SK-N-SH (cell line): ENCODE data around the gene FMN1. TPM values are rescaled to one million over a fixed set of nuclear protein-coding genes. Genes with fewer than 3 reads are reported as not detected.

Experiments
- CTCF ChIA-PET: fragments of 300-600, 350-600 bp; formaldehyde crosslinking; extraction: SDS; loops from one replicate; lab custom pipeline; 2021; lab: Yijun Ruan, JAX
- POLR2A ChIA-PET: fragments of 350-600 bp; sonication (Branson Sonifier 250); formaldehyde crosslinking; extraction: SDS; loops from one replicate; lab custom pipeline; 2020; ENCODE audit warnings: antibody characterized with exemption, inconsistent platforms; lab: Yijun Ruan, JAX
- DNase-seq: peaks from one replicate; pipeline ENCODE4 v3.0.0; 2012
- H2AFZ ChIP-seq: fragments of 200-600 bp; sonication (generic); 2 replicates; pipeline ENCODE4 v1.8.1; 2016; ENCODE audit warnings: antibody characterized with exemption, mild to moderate bottlenecking, low read depth
- H3F3A ChIP-seq: fragments of 200-600 bp; sonication (generic); replicated peaks from 2 replicates; pipeline ENCODE3; 2016; ENCODE audit warnings: antibody characterized with exemption, mild to moderate bottlenecking; ENCODE audit not compliant: insufficient read depth
- H3K27ac ChIP-seq, 2 experiments: fragments of 200-500 bp in 1 of 2; fragments of 200-600 bp in 1 of 2; sonication (Bioruptor generic) in 1 of 2; sonication (generic), shearing (Covaris generic) in 1 of 2; 2 replicates each; pipeline versions ENCODE4 v1.5.1 to v1.6.1; 2014 to 2016; ENCODE audit warnings: low read depth in 2 of 2, inconsistent platforms in 1 of 2, low read length in 1 of 2, mild to moderate bottlenecking in 1 of 2, mixed read lengths in 1 of 2
- H3K27me3 ChIP-seq: fragments of 200-600 bp; sonication (generic), shearing (Covaris generic); 2 replicates; pipeline ENCODE4 v1.6.1; 2016; ENCODE audit warnings: mixed run types; ENCODE audit not compliant: insufficient read depth
- H3K36me3 ChIP-seq, 2 experiments: fragments of 200-500 bp in 1 of 2; fragments of 200-600 bp in 1 of 2; sonication (Bioruptor generic) in 1 of 2; sonication (generic) in 1 of 2; replicated peaks in 1 of 2; 2 replicates each; pipeline versions ENCODE3 to v1.5.1; 2014 to 2016; ENCODE audit warnings: low read length in 1 of 2, mild to moderate bottlenecking in 1 of 2; ENCODE audit not compliant: insufficient read depth in 2 of 2, control insufficient read depth in 1 of 2
- H3K4me1 ChIP-seq, 2 experiments: fragments of 200-500 bp in 1 of 2; fragments of 200-600 bp in 1 of 2; sonication (Bioruptor generic) in 1 of 2; sonication (generic), shearing (Covaris generic) in 1 of 2; 2 replicates each; pipeline versions ENCODE4 v1.5.1 to v1.6.1; 2014 to 2016; ENCODE audit warnings: low read depth in 1 of 2, low read length in 1 of 2, mixed run types in 1 of 2; ENCODE audit not compliant: insufficient read depth in 2 of 2, control insufficient read depth in 1 of 2
- H3K4me2 ChIP-seq: fragments of 200-600 bp; sonication (generic), shearing (Covaris generic); 2 replicates; pipeline ENCODE4 v1.6.1; 2017; ENCODE audit warnings: mixed run types
- H3K4me3 ChIP-seq, 2 experiments: fragments of 200-500 bp in 1 of 2; fragments of 200-600 bp in 1 of 2; sonication (Bioruptor generic) in 1 of 2; sonication (generic), shearing (Covaris generic) in 1 of 2; 2 replicates each; pipeline versions ENCODE4 v1.5.1 to v1.8.1; 2014 to 2016; ENCODE audit warnings: low read depth in 2 of 2, inconsistent platforms in 1 of 2, low read length in 1 of 2, mild to moderate bottlenecking in 1 of 2, mixed read lengths in 1 of 2, moderate library complexity in 1 of 2
- H3K79me2 ChIP-seq: fragments of 200-600 bp; sonication (generic); 2 replicates; pipeline ENCODE4 v1.8.1; 2017; ENCODE audit warnings: mild to moderate bottlenecking; ENCODE audit not compliant: insufficient read depth
- H3K9ac ChIP-seq: fragments of 200-600 bp; sonication (generic); 2 replicates; pipeline ENCODE4 v1.6.1; 2017; ENCODE audit warnings: mixed run types
- H3K9me2 ChIP-seq: fragments of 200-600 bp; sonication (generic); 2 replicates; pipeline ENCODE4 v1.6.1; 2017; ENCODE audit warnings: mixed run types
- H3K9me3 ChIP-seq: fragments of 200-600 bp; sonication (generic); 2 replicates; pipeline ENCODE4 v1.6.1; 2017; ENCODE audit warnings: mixed run types, mild to moderate bottlenecking, moderate library complexity
- H4K20me1 ChIP-seq: fragments of 200-600 bp; sonication (generic); 2 replicates; pipeline ENCODE4 v1.6.1; 2017; ENCODE audit warnings: mild to moderate bottlenecking, mixed run types; ENCODE audit not compliant: insufficient read depth
- CHD2 ChIP-seq: fragments of 150-350 bp; IDR thresholded peaks from 2 replicates; pipeline ENCODE4 v1.6.1; 2018; ENCODE audit warnings: low read length; ENCODE audit not compliant: partially characterized antibody
- CTCF ChIP-seq: fragments of 200-600 bp; sonication (generic); IDR thresholded peaks from 2 replicates; pipeline ENCODE4 v1.6.1; 2017; ENCODE audit warnings: antibody characterized with exemption, mild to moderate bottlenecking, moderate library complexity
- EP300 ChIP-seq, 2 experiments: IDR thresholded peaks; 2 replicates each; pipeline versions ENCODE4 v1.4.0 to v1.6.1; 2012; ENCODE audit warnings: borderline replicate concordance in 1 of 2, low read depth in 1 of 2, low read length in 1 of 2
- FOSL2 ChIP-seq: IDR thresholded peaks from 2 replicates; pipeline ENCODE4 v1.4.0; 2012; ENCODE audit warnings: low read depth, mild to moderate bottlenecking, moderate library complexity, borderline replicate concordance
- FOXJ3 ChIP-seq: sonication (generic); formaldehyde crosslinking; IDR thresholded peaks from 2 replicates; pipeline ENCODE4 v1.5.1; 2020; ENCODE audit warnings: mild to moderate bottlenecking, missing genetic modification reagents
- FOXM1 ChIP-seq: IDR thresholded peaks from 2 replicates; pipeline ENCODE4 v1.4.0; 2012; ENCODE audit warnings: low read depth, mild to moderate bottlenecking
- GATA2 ChIP-seq: sonication (generic); formaldehyde crosslinking; IDR thresholded peaks from 2 replicates; pipeline ENCODE4 v1.5.0; 2020; ENCODE audit warnings: mild to moderate bottlenecking, missing genetic modification reagents
- IRF3 ChIP-seq: fragments of 150-350 bp; IDR thresholded peaks from 2 replicates; pipeline ENCODE4 v1.6.1; 2016; ENCODE audit warnings: mild to moderate bottlenecking, low read depth, low read length
- MAX ChIP-seq: IDR thresholded peaks from 2 replicates; pipeline ENCODE4 v1.4.0; 2012; ENCODE audit warnings: low read depth
- MEF2A ChIP-seq: IDR thresholded peaks from 2 replicates; pipeline ENCODE4 v1.4.0; 2012; ENCODE audit warnings: low read depth, borderline replicate concordance
- MXI1 ChIP-seq: IDR thresholded peaks from 2 replicates; pipeline ENCODE4 v1.6.1; 2012; ENCODE audit warnings: mild to moderate bottlenecking, low read depth, low read length, improper control_type of control experiment
- NFIC ChIP-seq: IDR thresholded peaks from 2 replicates; pipeline ENCODE4 v1.4.0; 2012; ENCODE audit warnings: borderline replicate concordance
- NRF1 ChIP-seq: IDR thresholded peaks from 2 replicates; pipeline ENCODE4 v1.6.1; 2012; ENCODE audit warnings: low read depth, mild to moderate bottlenecking, low read length
- RAD21 ChIP-seq: IDR thresholded peaks from 2 replicates; pipeline ENCODE4 v1.6.1; 2012; ENCODE audit warnings: mild to moderate bottlenecking, low read length
- RXRA ChIP-seq: IDR thresholded peaks from 2 replicates; pipeline ENCODE4 v1.4.0; 2012; ENCODE audit warnings: low read depth, mild to moderate bottlenecking, borderline replicate concordance
- TAF1 ChIP-seq: IDR thresholded peaks from 2 replicates; pipeline ENCODE4 v1.6.1; 2012; ENCODE audit warnings: low read depth, mild to moderate bottlenecking, low read length, moderate library complexity, borderline replicate concordance
- YY1 ChIP-seq: IDR thresholded peaks from 2 replicates; pipeline ENCODE4 v1.4.0; 2012; ENCODE audit warnings: low read depth, mild to moderate bottlenecking
- WGBS: methylation state at CpG from one replicate; pipeline ENCODE4 v1.1.6; 2017; ENCODE audit warnings: low lambda C conversion rate; 5-methylcytosine and 5-hydroxymethylcytosine counted together
- polyA plus RNA-seq, 3 experiments: library from polyadenylated mRNA; depleted of rRNA; stranded (reverse); fragments of >200 nt; gene quantifications; 2 replicates each; pipeline ENCODE4 v1.2.3, GENCODE V29; 2012
- TF ChIP-seq, protein P1 (sequence below): IDR thresholded peaks from 2 replicates; pipeline ENCODE4 v1.4.0; 2012; ENCODE audit warnings: low read depth, borderline replicate concordance
- TF ChIP-seq, protein P2 (sequence below): fragments of 150-350 bp; IDR thresholded peaks from 2 replicates; pipeline ENCODE4 v1.6.1; 2017; ENCODE audit warnings: antibody characterized with exemption, low read length, low read depth, borderline replicate concordance

FMN1 gene
- polyA plus RNA-seq, 1 of the 3 experiments (the other 2 are of a cell fraction), result 9.1 TPM

DNA sequence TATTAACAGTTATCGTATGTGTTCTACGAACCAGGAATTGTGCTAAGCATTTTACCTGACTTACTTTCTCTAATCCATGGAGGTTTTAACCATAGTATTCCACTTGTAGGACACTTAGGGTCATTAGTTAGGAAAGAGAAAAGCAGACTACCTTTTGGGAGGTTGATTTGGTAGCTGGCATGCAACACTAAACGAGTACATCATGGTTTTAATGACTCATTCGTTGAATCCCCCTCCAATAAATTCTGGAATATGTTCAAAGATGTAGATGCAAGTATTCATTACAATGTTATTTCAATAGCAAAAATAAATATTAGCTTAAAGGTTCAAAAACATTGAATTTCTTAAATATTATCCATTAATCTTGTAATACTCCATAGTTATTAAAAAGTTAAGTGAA is 162.5 kb downstream of the FMN1 start (continued):
- no peak for TF ChIP-seq RXRA
- TF ChIP-seq FOSL2, result peak; percentile 53
- no peak for TF ChIP-seq IRF3
- no peak for TF ChIP-seq GATA2 (CRISPR knock-in tag)
- no peak for TF ChIP-seq CTCF
- TF ChIP-seq TAF1, result no peak
- TF ChIP-seq, all 33 proteins: peak for 3

DNA sequence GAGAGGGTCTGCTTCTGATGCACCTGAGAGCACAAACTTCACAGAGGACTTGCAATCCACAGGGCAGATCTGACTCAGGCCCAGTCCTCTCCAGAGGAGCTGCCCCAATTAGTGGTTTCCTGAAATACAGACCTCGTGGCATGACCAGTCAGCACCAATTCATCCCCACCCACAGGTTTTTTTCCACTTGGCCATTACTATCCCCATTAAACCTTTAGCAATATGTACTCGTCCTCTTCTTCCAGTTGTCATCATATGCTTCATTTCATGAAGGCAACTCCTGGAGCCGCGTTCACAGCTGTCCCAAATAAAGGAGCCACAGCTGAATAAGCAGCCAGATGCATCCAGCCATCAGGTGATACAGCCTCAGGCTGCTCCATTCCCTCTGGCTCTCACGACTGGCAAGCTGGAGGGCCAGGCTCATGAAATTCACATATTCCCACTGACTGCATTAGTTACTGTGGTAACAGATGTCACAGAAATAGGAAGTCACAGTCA is 163.1 kb downstream of the FMN1 start:
- DNase-seq, result no peak
- Histone ChIP-seq H4K20me1 (peaks cover 85% of the 10 kb centered on the region), H2AFZ (no peak overlapping the region), H3K79me2 (peaks cover 99% of the 10 kb centered on the region), H3K9me3 (no peaks in the 10 kb centered on the region), H3K4me1 (peaks cover 10 to 28% of the 10 kb centered on the region in 2 experiments; a peak in 3 of 4 replicates), H3K9ac (no peak overlapping the region), H3K9me2 (no peaks in the 10 kb centered on the region), H3K27ac (peak overlapping the region in 1 of 2 experiments; percentile 43; a peak in 1 of 4 replicates), H3F3A (peaks cover 11% of the 10 kb centered on the region), H3K27me3 (no peaks in the 10 kb centered on the region), H3K4me3 (no peak overlapping the region), H3K36me3 (peaks cover 0 to 3% of the 10 kb centered on the region in 2 experiments), H3K4me2 (peak overlapping the region; percentile 4; the same call in 1 of the 2 replicates)
- POLR2A ChIA-PET, result no interaction called here
- CTCF ChIA-PET, result interaction anchor here (1.0 to 1.7 kb wide), 3 partner anchors 10 to 55 kb away, joined by 3 to 9 read pairs (median 3); no protein-coding TSS in a partner anchor
- WGBS, result 54% methylated on average over 5 of the region's 5 CpGs
- TF ChIP-seq, protein P1, sequence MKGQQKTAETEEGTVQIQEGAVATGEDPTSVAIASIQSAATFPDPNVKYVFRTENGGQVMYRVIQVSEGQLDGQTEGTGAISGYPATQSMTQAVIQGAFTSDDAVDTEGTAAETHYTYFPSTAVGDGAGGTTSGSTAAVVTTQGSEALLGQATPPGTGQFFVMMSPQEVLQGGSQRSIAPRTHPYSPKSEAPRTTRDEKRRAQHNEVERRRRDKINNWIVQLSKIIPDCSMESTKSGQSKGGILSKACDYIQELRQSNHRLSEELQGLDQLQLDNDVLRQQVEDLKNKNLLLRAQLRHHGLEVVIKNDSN, result no peak
- no peak for TF ChIP-seq GATA2 (CRISPR knock-in tag)
- TF ChIP-seq, protein P2, sequence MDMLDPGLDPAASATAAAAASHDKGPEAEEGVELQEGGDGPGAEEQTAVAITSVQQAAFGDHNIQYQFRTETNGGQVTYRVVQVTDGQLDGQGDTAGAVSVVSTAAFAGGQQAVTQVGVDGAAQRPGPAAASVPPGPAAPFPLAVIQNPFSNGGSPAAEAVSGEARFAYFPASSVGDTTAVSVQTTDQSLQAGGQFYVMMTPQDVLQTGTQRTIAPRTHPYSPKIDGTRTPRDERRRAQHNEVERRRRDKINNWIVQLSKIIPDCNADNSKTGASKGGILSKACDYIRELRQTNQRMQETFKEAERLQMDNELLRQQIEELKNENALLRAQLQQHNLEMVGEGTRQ, result no peak
- no peak for TF ChIP-seq TAF1
- TF ChIP-seq RAD21, result no peak
- TF ChIP-seq MXI1, result no peak
- no peak for TF ChIP-seq MAX
- no peak for TF ChIP-seq CHD2
- no peak for TF ChIP-seq NFIC
- no peak for TF ChIP-seq YY1
- no peak for TF ChIP-seq NRF1
- no peak for TF ChIP-seq MEF2A
- TF ChIP-seq IRF3, result no peak
- no peak for TF ChIP-seq FOXJ3 (CRISPR knock-in tag)
- no peak for TF ChIP-seq FOXM1
- no peak for TF ChIP-seq EP300 (IDR thresholded peaks at IDR 0.05; ENCODE audit: borderline replicate concordance in 1 of 2, low read depth in 1 of 2, low read length in 1 of 2)
